Testis (tissue), 2 donors: ENCODE results near the gene PHLPP1.

Source experiments
- CTCF ChIP-seq, 3 experiments: fragments of 450-650 bp in 2 of 3; fragments of 200-600 bp in 1 of 3; sonication (generic) in 1 of 3; IDR thresholded peaks; one replicate each; pipeline ENCODE4 v1.5.1; 2016 to 2019; ENCODE audit warnings: antibody characterized with exemption in 3 of 3, mild to moderate bottlenecking in 2 of 3, moderate library complexity in 1 of 3
- POLR2A ChIP-seq: fragments of 450-650 bp; IDR thresholded peaks from one replicate; pipeline ENCODE4 v1.6.1; 2017; ENCODE audit warnings: antibody characterized with exemption, mild to moderate bottlenecking, moderate library complexity

GRCh38 chr18:62778976-62779869 is 63.9 kb downstream of the PHLPP1 start:
- TF ChIP-seq CTCF (IDR thresholded peaks at IDR 0.05), result no peak
- no peak for TF ChIP-seq POLR2A
